HG02840 (cell line): ENCODE results near the gene FAM120A.

Source experiments
- ATAC-seq: cut with Tn5 transposase; IDR thresholded peaks from one replicate; pipeline ENCODE4 v1.9.1; 2021; ENCODE audit warnings: mild to moderate bottlenecking, moderate library complexity, moderate number of reproducible peaks; ENCODE audit not compliant: unreplicated experiment, low FRiP score

FAM120A gene

GRCh38 chr9:93549611-93550010, 98.1 kb downstream of the FAM120A start:
- no peak for ATAC-seq

DNA sequence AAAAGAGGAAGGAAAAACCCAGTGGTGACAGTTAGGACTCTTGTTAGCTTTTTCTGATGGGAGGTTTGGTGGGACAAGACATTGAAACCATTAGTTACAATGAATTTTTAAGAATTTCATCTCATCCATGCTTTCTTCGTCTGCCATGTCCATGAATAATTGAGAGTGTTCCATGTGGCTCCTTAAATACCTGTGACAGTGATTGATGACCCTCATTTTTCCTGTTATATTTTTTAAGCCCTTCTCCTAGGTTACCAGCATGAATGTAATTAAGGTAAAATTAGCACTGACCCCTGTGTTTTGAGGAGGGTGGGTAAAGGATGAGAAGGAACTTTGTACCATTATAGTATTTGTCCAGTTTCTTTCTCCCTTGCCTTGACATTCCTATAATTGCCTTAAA, 101.4 kb downstream of the FAM120A start:
- ATAC-seq: no peak

DNA sequence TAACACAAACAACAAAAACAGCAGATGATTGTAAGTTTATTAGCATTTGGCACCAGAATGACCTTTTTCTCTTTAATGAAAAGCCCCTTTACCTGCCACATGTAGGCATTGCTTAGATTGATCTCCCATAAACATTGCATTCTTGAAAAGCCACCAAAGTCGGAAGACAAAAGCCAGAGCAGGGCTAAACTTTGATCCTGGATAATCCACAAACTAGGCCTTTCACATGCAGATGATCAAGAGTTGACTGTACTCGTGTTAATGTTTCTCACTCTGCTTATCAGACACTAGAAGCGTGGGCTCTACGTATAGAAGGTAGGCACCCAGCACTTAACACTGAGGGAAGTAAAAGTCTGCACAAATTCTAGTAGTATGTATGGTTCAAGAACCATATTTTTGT, 103.9 kb downstream of the FAM120A start:
- no peak for ATAC-seq

DNA sequence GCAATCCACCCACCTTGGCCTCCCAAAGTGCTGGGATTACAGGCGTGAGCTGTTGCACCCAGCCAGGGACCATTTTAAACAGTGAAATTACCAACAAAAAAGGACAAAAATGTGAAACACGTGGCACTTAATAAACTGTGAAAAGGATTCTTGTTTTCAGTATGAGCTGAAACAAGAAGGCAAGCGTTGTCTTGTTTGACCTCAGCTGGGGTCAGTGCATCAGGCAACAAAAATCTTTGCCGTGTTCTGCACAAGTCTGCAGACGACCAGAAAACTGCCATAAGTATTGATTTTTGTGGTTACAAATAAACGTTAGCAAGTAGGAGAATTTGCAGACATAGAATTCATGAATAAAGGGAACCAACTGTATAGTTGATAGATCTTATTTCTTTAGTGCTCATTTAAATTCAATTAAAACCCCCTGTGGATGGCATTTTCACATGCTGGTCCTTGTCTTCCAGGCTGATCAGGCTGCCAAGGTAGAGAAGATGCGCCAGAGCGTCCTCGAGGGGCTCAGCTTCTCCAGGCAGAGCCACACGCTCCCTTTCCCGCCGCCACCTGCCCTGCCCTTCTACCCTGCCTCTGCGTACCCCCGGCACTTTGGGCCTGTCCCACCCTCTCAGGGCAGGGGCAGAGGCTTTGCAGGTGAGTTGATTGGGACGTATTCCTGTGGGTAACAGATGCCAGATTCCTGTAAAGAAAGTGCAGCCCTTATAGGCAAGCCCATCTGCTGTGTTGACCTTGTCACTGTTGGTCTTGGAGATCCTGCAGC, 106.1 kb downstream of the FAM120A start:
- no peak for ATAC-seq

- ATAC-seq: no peak
Observed at GRCh38 chr9:93558503-93558902, 107.0 kb downstream of the FAM120A start.

GRCh38 chr9:93560991-93561390, 109.5 kb downstream of the FAM120A start:
- ATAC-seq: no peak

DNA sequence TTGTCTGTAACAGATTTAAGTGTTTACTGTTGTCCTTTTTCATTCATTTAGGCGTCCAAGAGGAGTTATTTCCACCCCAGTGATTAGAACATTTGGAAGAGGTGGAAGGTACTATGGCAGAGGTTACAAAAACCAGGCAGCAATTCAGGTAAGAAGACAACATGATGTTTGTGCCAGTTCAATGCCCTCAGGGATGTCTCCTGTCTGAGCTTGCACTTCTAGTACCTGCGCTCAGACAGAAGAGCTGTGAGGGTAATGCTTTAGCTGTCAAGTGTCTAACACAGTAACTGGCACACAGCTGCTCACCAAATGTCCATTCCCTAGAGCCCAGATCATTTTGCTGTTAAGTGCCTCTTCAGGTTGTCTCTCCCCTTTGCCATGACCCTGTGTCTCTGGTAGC, 110.7 kb downstream of the FAM120A start:
- ATAC-seq: no peak

DNA sequence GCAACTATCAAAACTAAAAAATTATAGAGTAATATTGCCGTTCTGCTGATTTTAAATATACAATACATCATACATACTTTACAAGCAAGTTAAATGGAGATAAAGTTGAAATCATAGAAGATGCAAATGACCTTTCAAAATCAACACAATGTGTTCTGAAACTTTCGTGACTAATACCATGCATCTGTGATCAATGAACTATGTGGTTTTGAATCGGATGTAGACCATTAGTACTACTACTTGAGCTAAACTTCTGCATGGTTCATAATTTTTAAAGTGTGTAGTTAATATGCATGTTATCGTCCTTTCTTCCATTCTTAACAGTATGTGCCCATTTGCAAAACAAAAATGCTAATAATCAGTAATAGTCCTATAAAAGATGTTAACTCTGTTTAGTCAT, 113.6 kb downstream of the FAM120A start:
- no peak for ATAC-seq

DNA sequence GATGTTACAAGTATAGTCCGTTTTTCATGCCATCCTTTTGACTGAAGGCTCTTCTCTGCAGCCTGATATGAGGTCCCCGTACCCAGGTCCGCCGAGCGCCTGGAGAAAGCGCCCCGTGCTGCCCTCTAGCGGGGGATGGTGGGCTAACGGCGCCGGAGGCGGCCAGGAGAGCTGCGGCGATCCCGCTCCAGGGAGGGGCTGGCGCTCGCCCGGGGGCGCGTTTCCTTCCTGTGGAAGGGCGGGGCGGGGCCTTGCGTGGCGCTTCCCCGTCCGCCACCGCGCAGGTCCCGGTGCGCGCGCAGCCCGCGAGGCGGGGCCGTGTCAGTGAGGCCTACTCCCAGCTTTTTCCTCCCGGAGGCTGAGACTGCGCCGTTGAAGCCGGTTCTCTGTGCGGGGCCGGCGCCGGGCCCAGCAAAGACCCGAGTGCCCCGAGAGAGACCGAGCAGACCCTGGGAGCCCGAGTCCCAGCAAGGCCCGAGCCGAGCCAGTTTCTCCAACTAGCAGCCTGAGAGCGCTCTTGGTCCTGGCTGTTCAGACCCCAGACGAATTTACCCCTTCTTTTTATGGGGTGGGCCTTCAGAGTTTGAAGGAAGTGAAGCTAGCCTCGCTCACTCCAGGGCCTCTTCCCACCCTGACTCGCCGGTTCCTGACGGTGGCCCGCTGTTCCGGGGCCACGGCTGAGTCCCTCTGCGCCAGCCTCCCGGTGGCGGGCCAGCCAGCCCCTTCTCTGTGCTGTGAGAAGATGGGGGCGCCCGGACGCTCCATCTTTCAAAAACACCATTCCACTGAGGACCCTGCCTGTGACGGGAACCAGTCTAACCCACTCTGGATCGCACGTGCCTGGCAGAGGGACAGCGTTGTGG, 115.2 kb downstream of the FAM120A start:
- peak; percentile 86 for ATAC-seq

- ATAC-seq: no peak
Observed at GRCh38 chr9:93567271-93567959, 115.9 kb downstream of the FAM120A start.

GRCh38 chr9:93568169-93568568, 116.7 kb downstream of the FAM120A start:
- ATAC-seq: no peak

GRCh38 chr9:93569621-93570174, 118.2 kb downstream of the FAM120A start:
- ATAC-seq: no peak

- ATAC-seq: no peak
Observed at GRCh38 chr9:93572221-93572620, 120.7 kb downstream of the FAM120A start.

GRCh38 chr9:93572636-93573515, 121.4 kb downstream of the FAM120A start:
- ATAC-seq: no peak

DNA sequence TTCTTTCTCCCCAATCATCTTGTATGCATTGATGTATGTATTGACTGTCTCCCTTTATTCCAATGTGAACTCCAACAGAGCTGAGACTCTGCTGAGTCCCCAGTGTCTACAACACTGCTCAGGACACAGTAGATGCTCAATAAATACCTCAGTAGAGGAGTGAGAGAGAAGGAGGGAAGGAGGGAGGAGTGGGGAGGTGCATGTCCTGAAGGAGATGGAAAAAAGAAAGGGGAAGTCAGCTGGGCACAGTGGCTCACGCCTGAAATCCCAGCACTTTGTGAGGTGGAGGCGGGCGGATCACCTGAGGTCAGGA, 122.0 kb downstream of the FAM120A start:
- no peak for ATAC-seq

GRCh38 chr9:93574091-93574899, 122.8 kb downstream of the FAM120A start:
- ATAC-seq: no peak

GRCh38 chr9:93574900-93575795, 123.7 kb downstream of the FAM120A start:
- no peak for ATAC-seq

GRCh38 chr9:93575796-93576257, 124.3 kb downstream of the FAM120A start:
- peak; percentile 38 for ATAC-seq
